ENCODE data around the gene ETNK2. TPM values are rescaled to one million over a fixed set of nuclear protein-coding genes. Genes with fewer than 3 reads are reported as not detected.

The ETNK2 gene
- total and polyA plus RNA-seq, 2 of the 13 experiments (the other 11 are each of a cell fraction or from before 2014, with no cell fraction given): 15.5 to 42.8 TPM

- TF ChIP-seq, protein P1, sequence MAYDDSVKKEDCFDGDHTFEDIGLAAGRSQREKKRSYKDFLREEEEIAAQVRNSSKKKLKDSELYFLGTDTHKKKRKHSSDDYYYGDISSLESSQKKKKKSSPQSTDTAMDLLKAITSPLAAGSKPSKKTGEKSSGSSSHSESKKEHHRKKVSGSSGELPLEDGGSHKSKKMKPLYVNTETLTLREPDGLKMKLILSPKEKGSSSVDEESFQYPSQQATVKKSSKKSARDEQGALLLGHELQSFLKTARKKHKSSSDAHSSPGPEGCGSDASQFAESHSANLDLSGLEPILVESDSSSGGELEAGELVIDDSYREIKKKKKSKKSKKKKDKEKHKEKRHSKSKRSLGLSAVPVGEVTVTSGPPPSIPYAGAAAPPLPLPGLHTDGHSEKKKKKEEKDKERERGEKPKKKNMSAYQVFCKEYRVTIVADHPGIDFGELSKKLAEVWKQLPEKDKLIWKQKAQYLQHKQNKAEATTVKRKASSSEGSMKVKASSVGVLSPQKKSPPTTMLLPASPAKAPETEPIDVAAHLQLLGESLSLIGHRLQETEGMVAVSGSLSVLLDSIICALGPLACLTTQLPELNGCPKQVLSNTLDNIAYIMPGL (CRISPR knock-in tag; IDR thresholded peaks at IDR 0.05; ENCODE audit: borderline replicate concordance in 1 of 2, low read depth in 1 of 2): 0 out of 4 replicates have a peak, but pooled peaks of 1 of the 2 experiments have one; percentile 73
- TF ChIP-seq AGO1 (IDR thresholded peaks at IDR 0.05; ENCODE audit: low read depth, low read length, poor library complexity, severe bottlenecking): no peak
- 0 out of 2 replicates have a peak, but pooled peaks have one; percentile 35 for TF ChIP-seq MTA1 (CRISPR knock-in tag; IDR thresholded peaks at IDR 0.05; ENCODE audit: borderline replicate concordance)
- 0 out of 2 replicates have a peak, but pooled peaks have one; percentile 39 for TF ChIP-seq ATF2 (CRISPR knock-in tag; IDR thresholded peaks at IDR 0.05)
- TF ChIP-seq ZNF782 (CRISPR knock-in tag; IDR thresholded peaks at IDR 0.05; ENCODE audit: borderline replicate concordance): peak; percentile 41; the same call in 1 of the 2 replicates
- no peak for TF ChIP-seq SETDB1 (CRISPR knock-in tag; IDR thresholded peaks at IDR 0.05; ENCODE audit: borderline replicate concordance)
- TF ChIP-seq, protein P2, sequence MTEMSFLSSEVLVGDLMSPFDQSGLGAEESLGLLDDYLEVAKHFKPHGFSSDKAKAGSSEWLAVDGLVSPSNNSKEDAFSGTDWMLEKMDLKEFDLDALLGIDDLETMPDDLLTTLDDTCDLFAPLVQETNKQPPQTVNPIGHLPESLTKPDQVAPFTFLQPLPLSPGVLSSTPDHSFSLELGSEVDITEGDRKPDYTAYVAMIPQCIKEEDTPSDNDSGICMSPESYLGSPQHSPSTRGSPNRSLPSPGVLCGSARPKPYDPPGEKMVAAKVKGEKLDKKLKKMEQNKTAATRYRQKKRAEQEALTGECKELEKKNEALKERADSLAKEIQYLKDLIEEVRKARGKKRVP (CRISPR knock-in tag; IDR thresholded peaks at IDR 0.05): peak; percentile 25 to 99; a peak in 3 of 4 replicates
- no peak for TF ChIP-seq CAMTA2 (CRISPR knock-in tag; IDR thresholded peaks at IDR 0.05; ENCODE audit: borderline replicate concordance)
- no peak for TF ChIP-seq ZBTB40 (IDR thresholded peaks at IDR 0.05)
- peak; percentile 37; the same call in 1 of the 2 replicates for TF ChIP-seq ZBTB40 (CRISPR knock-in tag; IDR thresholded peaks at IDR 0.05)
Measured at GRCh38 chr1:204102029-204102611, 49.7 kb downstream of the ETNK2 start (continued).
